HEK293 (cell line): ENCODE results near the gene PSMA2.

Experiments
- MEIS1 ChIP-seq: sonication (generic); formaldehyde crosslinking; IDR thresholded peaks from 2 replicates; pipeline ENCODE4 v1.8.1; 2022; ENCODE audit warnings: missing genetic modification reagents, mild to moderate bottlenecking, borderline replicate concordance
- ZNF624 ChIP-seq: fragments of 450-650 bp; formaldehyde crosslinking; IDR thresholded peaks from 2 replicates; pipeline ENCODE4 v1.5.1; 2017; ENCODE audit warnings: missing biosample characterization, missing genetic modification characterization
- ZSCAN30 ChIP-seq: fragments of 450-650 bp; IDR thresholded peaks from 2 replicates; pipeline ENCODE4 v1.5.1; 2018; ENCODE audit warnings: missing biosample characterization, mild to moderate bottlenecking, missing genetic modification characterization, moderate library complexity
- TF ChIP-seq, protein P1 (sequence below): sonication (generic); formaldehyde crosslinking; IDR thresholded peaks from 2 replicates; pipeline ENCODE4 v1.8.1; 2022; ENCODE audit warnings: mild to moderate bottlenecking, moderate library complexity, missing genetic modification reagents

DNA sequence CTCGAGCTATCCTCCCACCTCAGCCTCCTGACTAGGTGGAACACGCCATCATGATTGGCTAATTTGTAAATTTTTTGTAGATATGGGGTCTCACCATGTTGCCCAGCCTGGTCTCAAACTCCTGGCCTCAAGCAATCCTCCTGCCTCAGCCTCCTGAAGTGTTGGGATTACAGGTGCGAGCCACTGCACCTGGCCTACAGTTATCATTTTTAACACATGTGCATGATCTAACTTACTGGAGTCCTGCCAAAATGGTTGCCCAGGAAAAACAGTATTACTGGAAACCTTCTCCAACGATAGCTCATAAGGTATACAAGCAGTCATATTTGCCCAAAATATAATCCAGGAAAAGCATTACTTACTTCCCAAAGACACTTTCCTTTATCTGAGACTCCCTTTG, 20.4 kb upstream of the PSMA2 start:
- TF ChIP-seq ZSCAN30 (no peak), ZNF624 (tag by site-specific recombination) (no peak), MEIS1 (CRISPR knock-in tag) (no peak)
- TF ChIP-seq, protein P1, sequence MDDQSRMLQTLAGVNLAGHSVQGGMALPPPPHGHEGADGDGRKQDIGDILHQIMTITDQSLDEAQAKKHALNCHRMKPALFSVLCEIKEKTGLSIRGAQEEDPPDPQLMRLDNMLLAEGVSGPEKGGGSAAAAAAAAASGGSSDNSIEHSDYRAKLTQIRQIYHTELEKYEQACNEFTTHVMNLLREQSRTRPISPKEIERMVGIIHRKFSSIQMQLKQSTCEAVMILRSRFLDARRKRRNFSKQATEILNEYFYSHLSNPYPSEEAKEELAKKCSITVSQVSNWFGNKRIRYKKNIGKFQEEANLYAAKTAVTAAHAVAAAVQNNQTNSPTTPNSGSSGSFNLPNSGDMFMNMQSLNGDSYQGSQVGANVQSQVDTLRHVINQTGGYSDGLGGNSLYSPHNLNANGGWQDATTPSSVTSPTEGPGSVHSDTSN (CRISPR knock-in tag) = no peak
